HFF-Myc (cell line): ENCODE data around the gene NENF.

Source experiments
- DNase-seq: peaks from one replicate; pipeline ENCODE4 v3.0.0-alpha.2; 2011; ENCODE audit warnings: low read depth; ENCODE audit errors: extremely low read depth
- H3K4me3 ChIP-seq: replicated peaks from 2 replicates; pipeline ENCODE4 v1.5.1; 2011; ENCODE audit warnings: low read depth, mild to moderate bottlenecking, control low read depth, low read length
- CTCF ChIP-seq: IDR thresholded peaks from 2 replicates; pipeline ENCODE4 v1.5.1; 2012; ENCODE audit warnings: mild to moderate bottlenecking, low read depth, low read length, control low read depth; ENCODE audit errors: missing control alignments

Gene NENF

DNA sequence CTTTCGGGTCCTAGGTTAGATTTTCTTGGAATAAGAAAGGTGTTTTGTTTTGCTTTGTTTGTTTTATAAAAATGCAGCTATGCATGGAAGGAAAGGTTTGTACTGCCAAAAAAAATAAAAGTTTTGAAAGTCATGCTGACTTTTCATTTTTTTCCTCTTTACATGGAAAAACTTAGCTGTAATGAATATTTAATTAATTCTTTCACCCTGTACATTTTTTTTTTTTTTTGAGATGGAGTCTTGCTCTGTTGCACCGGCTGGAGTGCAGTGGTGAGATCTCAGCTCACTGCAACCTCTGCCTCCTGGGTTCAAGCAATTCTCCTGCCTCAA is 48.7 kb downstream of the NENF start:
- no peak for TF ChIP-seq CTCF
- no peak overlapping the region for H3K4me3 ChIP-seq
- DNase-seq: no peak

- TF ChIP-seq CTCF: no peak
- DNase-seq: no peak
- no peak overlapping the region for H3K4me3 ChIP-seq
Measured at GRCh38 chr1:212482006-212482636, 49.4 kb downstream of the NENF start.

GRCh38 chr1:212482637-212483441 is 50.1 kb downstream of the NENF start:
- TF ChIP-seq CTCF: no peak
- no peak overlapping the region for H3K4me3 ChIP-seq
- no peak for DNase-seq

DNA sequence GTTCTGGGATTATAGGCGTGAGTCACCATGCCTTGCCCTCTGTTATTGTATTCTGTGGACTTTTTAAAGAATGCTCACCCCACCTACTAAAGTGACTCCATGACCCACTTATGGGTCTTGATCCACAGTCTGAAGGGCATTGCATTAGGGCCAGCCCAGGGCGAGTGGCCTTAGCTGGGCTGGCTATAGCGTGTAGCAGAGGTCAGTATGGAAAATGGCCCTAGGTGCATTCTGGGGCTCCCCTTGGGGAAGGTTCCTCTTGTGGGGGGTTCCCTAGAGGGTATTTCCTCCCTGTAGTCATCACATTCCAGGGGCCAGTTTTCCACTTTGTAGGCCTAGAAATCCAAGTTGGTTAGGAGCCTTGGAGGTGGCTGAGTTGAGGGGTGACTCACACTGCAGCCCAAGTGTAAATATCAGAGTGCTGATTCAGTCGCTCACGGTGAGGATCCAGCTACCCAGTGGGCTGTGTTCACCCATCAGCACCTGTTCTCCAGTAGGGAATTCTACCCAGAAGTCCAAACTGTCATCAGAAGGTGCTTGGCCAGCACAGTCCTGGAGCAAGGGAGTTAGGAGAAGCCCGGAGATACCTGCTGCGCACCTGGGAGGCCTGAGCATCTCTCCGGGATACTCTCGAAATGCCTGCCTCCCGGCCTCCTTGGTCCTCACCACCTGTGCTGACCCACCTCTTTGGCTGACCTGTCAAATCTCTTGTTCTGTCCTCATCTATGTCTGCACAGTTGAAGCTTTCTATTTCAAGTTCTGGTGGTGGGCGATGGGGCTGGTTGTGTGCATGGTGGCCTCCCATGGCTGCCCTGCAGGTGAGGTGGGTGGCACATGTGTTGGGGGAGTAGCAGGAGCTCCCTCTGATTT is 52.2 kb downstream of the NENF start:
- TF ChIP-seq CTCF: no peak
- no peak overlapping the region for H3K4me3 ChIP-seq
- no peak for DNase-seq

- TF ChIP-seq CTCF: no peak
- no peak overlapping the region for H3K4me3 ChIP-seq
- DNase-seq: no peak
Measured at GRCh38 chr1:212485571-212485912, 52.8 kb downstream of the NENF start.

DNA sequence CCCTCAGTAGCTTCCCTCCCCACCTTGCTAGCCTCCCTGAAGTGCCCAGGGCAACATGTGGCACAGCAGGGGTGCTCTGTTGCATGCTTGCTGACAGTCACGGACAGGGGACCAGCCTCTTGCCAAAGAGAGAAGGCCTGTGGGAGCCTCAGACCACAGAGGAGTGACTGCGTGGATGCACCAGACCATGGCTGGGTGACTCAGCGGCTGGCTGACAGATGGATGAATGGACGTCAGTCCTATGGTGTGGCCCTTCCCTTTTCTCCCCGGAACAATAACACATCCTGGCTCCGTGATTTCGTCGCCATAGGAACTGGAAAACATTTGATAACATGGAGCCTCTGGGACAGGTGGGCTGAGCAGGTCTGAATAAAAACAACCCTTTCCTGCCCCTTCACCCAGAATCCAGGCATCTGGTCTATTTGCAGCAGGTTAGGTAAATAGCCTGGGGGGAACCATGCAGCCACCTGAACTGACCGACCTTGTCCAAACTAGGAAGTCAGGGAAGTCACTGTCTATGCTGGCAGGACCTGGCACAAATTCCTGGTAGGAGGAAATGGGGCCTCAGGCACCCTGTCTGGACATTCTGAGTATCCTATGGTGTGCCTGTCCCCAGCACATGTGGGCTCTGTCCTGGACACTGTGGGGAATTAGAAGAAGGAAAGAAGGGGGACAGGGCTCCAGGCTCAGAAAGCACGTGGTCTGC is 53.3 kb downstream of the NENF start:
- peak; percentile 65 for DNase-seq
- H3K4me3 ChIP-seq: no peak overlapping the region
- TF ChIP-seq CTCF: no peak
